NCI-H345 (cell line): ENCODE data around the gene RPN2.
A peak's percentile ranks its signal among the peaks of the same experiment; 100 is the strongest.

ENCODE experiments used
- DNase-seq: peaks from one replicate; lab custom pipeline; 2025; lab: John Stamatoyannopoulos, UW

The RPN2 gene

GRCh38 chr20:37267667-37268313 is 88.7 kb downstream of the RPN2 start:
- DNase-seq: peak; percentile 43

- DNase-seq: no peak
Observed at GRCh38 chr20:37270576-37271420, 91.7 kb downstream of the RPN2 start.

- no peak for DNase-seq
Observed at GRCh38 chr20:37271421-37271768, 92.3 kb downstream of the RPN2 start.

- no peak for DNase-seq
Observed at GRCh38 chr20:37273988-37274387, 94.9 kb downstream of the RPN2 start.

- DNase-seq: no peak
Observed at GRCh38 chr20:37274851-37275524, 95.9 kb downstream of the RPN2 start.

- peak; percentile 71 for DNase-seq
Observed at GRCh38 chr20:37276494-37277252, 97.5 kb downstream of the RPN2 start.

GRCh38 chr20:37277253-37277593 is 98.1 kb downstream of the RPN2 start:
- DNase-seq: no peak

GRCh38 chr20:37278966-37279590 is 99.9 kb downstream of the RPN2 start:
- DNase-seq: no peak

- DNase-seq: no peak
Observed at GRCh38 chr20:37279820-37280219, 100.7 kb downstream of the RPN2 start.

GRCh38 chr20:37280403-37280802 is 101.3 kb downstream of the RPN2 start:
- DNase-seq: no peak

GRCh38 chr20:37282556-37282955 is 103.4 kb downstream of the RPN2 start:
- DNase-seq: no peak

- no peak for DNase-seq
Observed at GRCh38 chr20:37283530-37284195, 104.5 kb downstream of the RPN2 start.

GRCh38 chr20:37284691-37285161 is 105.6 kb downstream of the RPN2 start:
- DNase-seq: no peak

GRCh38 chr20:37285664-37286374 is 106.7 kb downstream of the RPN2 start:
- peak; percentile 76 for DNase-seq

GRCh38 chr20:37288091-37288490 is 109.0 kb downstream of the RPN2 start:
- DNase-seq: no peak

GRCh38 chr20:37290158-37290810 is 111.2 kb downstream of the RPN2 start:
- DNase-seq: no peak
